Neural cell (in vitro differentiated cells): Measurements from ENCODE around the gene PRELP. TPM values are rescaled to one million over a fixed set of nuclear protein-coding genes. Genes with fewer than 3 reads are reported as not detected.

ENCODE experiments used
- H2AFZ ChIP-seq: fragments of 200-600, 300-800 bp; sonication (generic), shearing (Covaris generic); 2 replicates; pipeline ENCODE4 v1.6.0; 2014; ENCODE audit warnings: low read depth, mild to moderate bottlenecking, antibody characterized with exemption, low read length, moderate library complexity
- H3F3A ChIP-seq: fragments of 200-600 bp; shearing (Covaris generic); 2 replicates; pipeline ENCODE4 v1.6.1; 2016; ENCODE audit warnings: mild to moderate bottlenecking, moderate library complexity, mixed read lengths, antibody characterized with exemption, low read length; ENCODE audit not compliant: insufficient read depth, poor library complexity, severe bottlenecking
- H3K27ac ChIP-seq: fragments of 200-600, 300-800 bp; sonication (generic), shearing (Covaris generic); 2 replicates; pipeline ENCODE4 v1.5.1; 2014; ENCODE audit warnings: mild to moderate bottlenecking, low read length, moderate library complexity
- H3K27me3 ChIP-seq: fragments of 300-800, 200-600 bp; sonication (generic), shearing (Covaris generic); 2 replicates; pipeline ENCODE4 v1.6.0; 2014; ENCODE audit warnings: mild to moderate bottlenecking, low read depth, low read length, moderate library complexity; ENCODE audit not compliant: insufficient read depth
- H3K36me3 ChIP-seq: fragments of 300-800, 200-600 bp; sonication (generic), shearing (Covaris generic); 2 replicates; pipeline ENCODE4 v1.5.1; 2014; ENCODE audit warnings: mild to moderate bottlenecking, antibody characterized with exemption, low read length, moderate library complexity; ENCODE audit not compliant: insufficient read depth
- H3K4me2 ChIP-seq: fragments of 300-800, 200-600 bp; sonication (generic), shearing (Covaris generic); 2 replicates; pipeline ENCODE4 v1.6.0; 2014; ENCODE audit warnings: mild to moderate bottlenecking, low read length
- H3K4me3 ChIP-seq: fragments of 300-800, 200-600 bp; sonication (generic), shearing (Covaris generic); 2 replicates; pipeline ENCODE4 v1.5.1; 2014; ENCODE audit warnings: mild to moderate bottlenecking, low read length, moderate library complexity
- H3K79me2 ChIP-seq: fragments of 200-600 bp; shearing (Covaris generic); replicated peaks from 2 replicates; pipeline ENCODE4 v1.6.0; 2014; ENCODE audit warnings: mild to moderate bottlenecking, low read length, moderate library complexity; ENCODE audit not compliant: insufficient read depth
- H3K9ac ChIP-seq: fragments of 300-800, 200-600 bp; sonication (generic), shearing (Covaris generic); 2 replicates; pipeline ENCODE4 v1.6.1; 2016; ENCODE audit warnings: mild to moderate bottlenecking, low read length, mixed read lengths
- H3K9me2 ChIP-seq: fragments of 200-600 bp; shearing (Covaris generic); 2 replicates; pipeline ENCODE4 v1.6.1; 2016; ENCODE audit warnings: mild to moderate bottlenecking, low read length, mixed read lengths; ENCODE audit not compliant: insufficient read depth
- H3K9me3 ChIP-seq: fragments of 200-600, 300-800 bp; sonication (generic), shearing (Covaris generic); 2 replicates; pipeline ENCODE4 v1.6.1; 2016; ENCODE audit warnings: mild to moderate bottlenecking, mixed run types, low read length, moderate library complexity, mixed read lengths
- H4K20me1 ChIP-seq: fragments of 200-600 bp; shearing (Covaris generic); 2 replicates; pipeline ENCODE4 v1.6.1; 2016; ENCODE audit warnings: mild to moderate bottlenecking, mixed run types; ENCODE audit not compliant: insufficient read depth
- CTCF ChIP-seq: fragments of 450-650 bp; IDR thresholded peaks from 2 replicates; pipeline ENCODE4 v1.5.1; 2014; ENCODE audit warnings: antibody characterized with exemption, mild to moderate bottlenecking, moderate library complexity; ENCODE audit not compliant: poor library complexity, severe bottlenecking
- EP300 ChIP-seq: fragments of 450-650 bp; conservative IDR thresholded peaks from 2 replicates; pipeline ENCODE4 v1.6.1; 2014; ENCODE audit warnings: antibody characterized with exemption, mild to moderate bottlenecking, moderate library complexity; ENCODE audit not compliant: poor library complexity, severe bottlenecking
- EZH2 ChIP-seq: fragments of 200-600, 300-800 bp; shearing (Covaris generic), sonication (generic); IDR thresholded peaks from 2 replicates; pipeline ENCODE4 v1.6.1; 2014; ENCODE audit warnings: antibody characterized with exemption, low read length, borderline replicate concordance, mild to moderate bottlenecking; ENCODE audit not compliant: insufficient read depth, poor library complexity, severe bottlenecking
- MXI1 ChIP-seq: fragments of 450-650 bp; conservative IDR thresholded peaks from 2 replicates; pipeline ENCODE4 v1.6.1; 2014; ENCODE audit warnings: antibody characterized with exemption, mild to moderate bottlenecking; ENCODE audit not compliant: poor library complexity, severe bottlenecking
- POLR2AphosphoS5 ChIP-seq: IDR thresholded peaks from 2 replicates; pipeline ENCODE4 v1.6.1; 2012
- RAD21 ChIP-seq: fragments of 450-650 bp; conservative IDR thresholded peaks from 2 replicates; pipeline ENCODE4 v1.6.1; 2014; ENCODE audit warnings: antibody characterized with exemption, mild to moderate bottlenecking, moderate library complexity
- REST ChIP-seq: IDR thresholded peaks from 2 replicates; pipeline ENCODE4 v1.6.1; 2012; ENCODE audit warnings: borderline replicate concordance
- SMC3 ChIP-seq: fragments of 450-650 bp; conservative IDR thresholded peaks from 2 replicates; pipeline ENCODE4 v1.6.1; 2014; ENCODE audit warnings: antibody characterized with exemption, mild to moderate bottlenecking, moderate library complexity; ENCODE audit not compliant: poor library complexity
- TAF1 ChIP-seq: IDR thresholded peaks from 2 replicates; pipeline ENCODE4 v1.6.1; 2012; ENCODE audit warnings: low read depth
- polyA plus RNA-seq: library from polyadenylated mRNA; depleted of rRNA; stranded (reverse); fragments of >200 nt; gene quantifications from 2 replicates; pipeline ENCODE4 v1.2.3, GENCODE V29; 2014

Gene PRELP
- polyA plus RNA-seq, 1 donor from 2014 or later, result not detected

GRCh38 chr1:203525685-203526084, 50.1 kb downstream of the PRELP start:
- H3K9ac ChIP-seq, result no peak overlapping the region
- H3K27me3 ChIP-seq, result no peaks in the 10 kb centered on the region

GRCh38 chr1:203526130-203526529, 50.5 kb downstream of the PRELP start:
- H3K36me3 ChIP-seq, result no peaks in the 10 kb centered on the region
- no peaks in the 10 kb centered on the region for H3F3A ChIP-seq
- no peak overlapping the region for H3K9ac ChIP-seq
- no peak overlapping the region for H3K27ac ChIP-seq
- no peaks in the 10 kb centered on the region for H3K9me2 ChIP-seq
- no peak overlapping the region for H3K4me2 ChIP-seq
- no peak overlapping the region for H3K4me3 ChIP-seq
- H2AFZ ChIP-seq, result no peak overlapping the region
- H3K27me3 ChIP-seq, result no peaks in the 10 kb centered on the region
- no peaks in the 10 kb centered on the region for H4K20me1 ChIP-seq
- H3K9me3 ChIP-seq, result no peaks in the 10 kb centered on the region
- no peaks in the 10 kb centered on the region for H3K79me2 ChIP-seq
- TF ChIP-seq REST (no peak), SMC3 (no peak), EP300 (no peak), RAD21 (no peak), EZH2 (no peak), POLR2AphosphoS5 (no peak), MXI1 (no peak), TAF1 (no peak)

More at GRCh38 chr1:203525685-203526084, 50.1 kb downstream of the PRELP start:
- H2AFZ ChIP-seq, result no peak overlapping the region
- H3K79me2 ChIP-seq, result no peaks in the 10 kb centered on the region
- no peaks in the 10 kb centered on the region for H4K20me1 ChIP-seq
- no peak overlapping the region for H3K4me3 ChIP-seq
- H3K4me2 ChIP-seq, result no peak overlapping the region
- TF ChIP-seq SMC3 (no peak), REST (no peak), TAF1 (no peak), POLR2AphosphoS5 (no peak), EZH2 (no peak), MXI1 (no peak), CTCF (no peak), EP300 (no peak), RAD21 (no peak)
- no peak overlapping the region for H3K27ac ChIP-seq
- H3F3A ChIP-seq, result no peaks in the 10 kb centered on the region
- H3K9me3 ChIP-seq, result no peaks in the 10 kb centered on the region
- no peaks in the 10 kb centered on the region for H3K36me3 ChIP-seq
- no peaks in the 10 kb centered on the region for H3K9me2 ChIP-seq
